IMR-90 (cell line): ENCODE results near the gene BMERB1. TPM values are rescaled to one million over a fixed set of nuclear protein-coding genes. Genes with fewer than 3 reads are reported as not detected.

Source experiments
- ATAC-seq: fragments of 200-7000 bp; cut with Tn5 transposase; 2 replicates; pipeline ENCODE4 v1.9.1; 2020; ENCODE audit warnings: low read depth, mild to moderate bottlenecking, moderate library complexity
- BruUV-seq: library from RNA; stranded (reverse); fragments of 400-500 nt; replicated peaks from 2 replicates; lab custom pipeline; 2021; lab: Mats Ljungman, UMichigan
- CTCF ChIA-PET: fragments of 300-600 bp; formaldehyde crosslinking; extraction: SDS; loops from one replicate; lab custom pipeline; 2021; ENCODE audit warnings: antibody characterized with exemption; lab: Yijun Ruan, JAX
- POLR2A ChIA-PET: fragments of 300-600 bp; sonication (Branson Sonifier 250); formaldehyde crosslinking; loops from one replicate; lab custom pipeline; 2022; ENCODE audit warnings: antibody characterized with exemption; ENCODE audit not compliant: unreplicated experiment; lab: Charles Lee
- DNase-seq: peaks from one replicate; pipeline ENCODE4 v3.0.0; 2013
- H2AFZ ChIP-seq: replicated peaks from 2 replicates; pipeline ENCODE3; 2013; ENCODE audit warnings: low read length, mild to moderate bottlenecking; ENCODE audit not compliant: poor library complexity
- H2AK5ac ChIP-seq: 2 replicates; pipeline ENCODE4 v1.6.1; 2013; ENCODE audit warnings: low read depth, low read length, inconsistent platforms
- H2AK9ac ChIP-seq: replicated peaks from 2 replicates; pipeline ENCODE3; 2013; ENCODE audit warnings: mild to moderate bottlenecking, low read depth, low read length, moderate library complexity; ENCODE audit not compliant: poor library complexity
- H2BK120ac ChIP-seq: 2 replicates; pipeline ENCODE4 v1.6.1; 2013; ENCODE audit warnings: low read depth, low read length, inconsistent platforms
- H2BK15ac ChIP-seq: 3 replicates; pipeline ENCODE4 v1.6.1; 2013; ENCODE audit warnings: low read depth, low read length, inconsistent platforms
- H2BK20ac ChIP-seq: 2 replicates; pipeline ENCODE4 v1.6.1; 2013; ENCODE audit warnings: low read depth, mild to moderate bottlenecking, inconsistent platforms, low read length, moderate library complexity
- H2BK5ac ChIP-seq: 2 replicates; pipeline ENCODE4 v1.6.1; 2013; ENCODE audit warnings: mild to moderate bottlenecking, low read depth, low read length, inconsistent platforms; ENCODE audit not compliant: poor library complexity, severe bottlenecking
- H3K14ac ChIP-seq: replicated peaks from 2 replicates; pipeline ENCODE4 v1.6.1; 2013; ENCODE audit warnings: low read depth, low read length, inconsistent platforms
- H3K18ac ChIP-seq: 2 replicates; pipeline ENCODE4 v1.6.1; 2013; ENCODE audit warnings: low read depth, low read length, control low read depth
- H3K23ac ChIP-seq: 2 replicates; pipeline ENCODE4 v1.6.1; 2013; ENCODE audit warnings: low read depth, low read length, inconsistent platforms
- H3K27ac ChIP-seq: 2 replicates; pipeline ENCODE4 v1.5.1; 2013; ENCODE audit warnings: mild to moderate bottlenecking, control low read depth, low read length; ENCODE audit not compliant: insufficient read depth
- H3K27me3 ChIP-seq: 2 replicates; pipeline ENCODE4 v1.6.1; 2013; ENCODE audit warnings: low read length; ENCODE audit not compliant: control insufficient read depth, insufficient read depth
- H3K36me3 ChIP-seq: 2 replicates; pipeline ENCODE4 v1.6.1; 2013; ENCODE audit warnings: low read length, mixed read lengths; ENCODE audit not compliant: control insufficient read depth, insufficient read depth
- H3K4ac ChIP-seq: 2 replicates; pipeline ENCODE4 v1.6.1; 2013; ENCODE audit warnings: low read depth, low read length, inconsistent platforms
- H3K4me1 ChIP-seq: 2 replicates; pipeline ENCODE4 v1.6.1; 2013; ENCODE audit warnings: low read length, mixed read lengths; ENCODE audit not compliant: control insufficient read depth, insufficient read depth
- H3K4me2 ChIP-seq: 2 replicates; pipeline ENCODE4 v1.6.1; 2013; ENCODE audit warnings: low read depth, mild to moderate bottlenecking, control low read depth, low read length, moderate library complexity
- H3K4me3 ChIP-seq: 2 replicates; pipeline ENCODE4 v1.5.1; 2013; ENCODE audit warnings: low read depth, mild to moderate bottlenecking, control low read depth, low read length, moderate library complexity; ENCODE audit not compliant: insufficient read depth
- H3K56ac ChIP-seq: 2 replicates; pipeline ENCODE4 v1.6.1; 2013; ENCODE audit warnings: low read length, inconsistent platforms; ENCODE audit not compliant: insufficient read depth; ENCODE audit errors: extremely low read depth
- H3K79me1 ChIP-seq, 2 experiments: 2 replicates each; pipeline ENCODE4 v1.6.1; 2013; ENCODE audit warnings: low read length in 2 of 2, inconsistent platforms in 1 of 2, low read depth in 1 of 2
- H3K9ac ChIP-seq: 2 replicates; pipeline ENCODE4 v1.6.1; 2013; ENCODE audit warnings: low read depth, low read length, control low read depth
- H3K9me1 ChIP-seq: 2 replicates; pipeline ENCODE4 v1.6.1; 2013; ENCODE audit warnings: low read length, inconsistent platforms; ENCODE audit not compliant: insufficient read depth
- H3K9me3 ChIP-seq: 2 replicates; pipeline ENCODE4 v1.6.1; 2013; ENCODE audit warnings: low read length; ENCODE audit not compliant: control insufficient read depth, insufficient read depth
- H4K20me1 ChIP-seq: 2 replicates; pipeline ENCODE4 v1.6.1; 2013; ENCODE audit warnings: low read length, inconsistent platforms; ENCODE audit not compliant: insufficient read depth
- H4K5ac ChIP-seq: 2 replicates; pipeline ENCODE4 v1.6.1; 2013; ENCODE audit warnings: mild to moderate bottlenecking, low read depth, low read length, control low read depth
- H4K8ac ChIP-seq, 2 experiments: 2 replicates each; pipeline ENCODE4 v1.6.1; 2013; ENCODE audit warnings: low read depth in 2 of 2, low read length in 2 of 2, control low read depth in 1 of 2, inconsistent platforms in 1 of 2
- H4K91ac ChIP-seq: 2 replicates; pipeline ENCODE4 v1.6.1; 2013; ENCODE audit warnings: low read depth, low read length, inconsistent platforms; ENCODE audit not compliant: insufficient read depth
- CEBPB ChIP-seq: IDR thresholded peaks from 2 replicates; pipeline ENCODE4 v1.6.1; 2012; ENCODE audit warnings: low read depth, low read length, improper control_type of control experiment
- WGBS, 2 experiments: methylation state at CpG; one replicate each; pipeline versions ENCODE4 v1.1.5 to v1.1.7; 2013; ENCODE audit warnings: missing lambda C conversion rate in 2 of 2; ENCODE audit not compliant: insufficient read length in 1 of 2; ENCODE audit errors: extremely low coverage in 2 of 2; 5-methylcytosine and 5-hydroxymethylcytosine counted together
- dilution Hi-C: fragments of 300-500 bp; cut with HindIII; formaldehyde crosslinking; loops from one replicate; pipeline ENCODE4 v1.14.3; 2018; ENCODE audit warnings: low sequenced_read_pairs; ENCODE audit not compliant: unreplicated experiment
- in situ Hi-C: fragments of 300-500 bp; cut with MboI; formaldehyde crosslinking; loops from 3 replicates; pipeline ENCODE4 v1.14.3; 2019; ENCODE audit warnings: low sequenced_read_pairs, inconsistent platforms, mixed read lengths
- intact Hi-C: fragments of 100-400 bp; cut with micrococcal nuclease; formaldehyde crosslinking; loops from 2 replicates; pipeline ENCODE4 v1.10.0; 2022
- polyA plus RNA-seq, 3 experiments: library from polyadenylated mRNA; depleted of rRNA; stranded (reverse); fragments of >200 nt; gene quantifications; 2 replicates each; pipeline ENCODE4 v1.2.3, GENCODE V29; 2012; ENCODE audit warnings: low replicate concordance in 1 of 3
- total RNA-seq: library from RNA; depleted of rRNA; stranded (reverse); fragments of >200 nt; gene quantifications from 2 replicates; pipeline ENCODE4 v1.2.3, GENCODE V29; 2012
- TF ChIP-seq, protein P1 (sequence below): fragments of 150-350 bp; IDR thresholded peaks from 2 replicates; pipeline ENCODE4 v1.6.1; 2016; ENCODE audit warnings: low read depth, mild to moderate bottlenecking, low read length, moderate library complexity, borderline replicate concordance

Gene BMERB1
- total and polyA plus RNA-seq, 2 of the 4 experiments (the other 2 are of a cell fraction): 22.6 to 32.9 TPM

DNA sequence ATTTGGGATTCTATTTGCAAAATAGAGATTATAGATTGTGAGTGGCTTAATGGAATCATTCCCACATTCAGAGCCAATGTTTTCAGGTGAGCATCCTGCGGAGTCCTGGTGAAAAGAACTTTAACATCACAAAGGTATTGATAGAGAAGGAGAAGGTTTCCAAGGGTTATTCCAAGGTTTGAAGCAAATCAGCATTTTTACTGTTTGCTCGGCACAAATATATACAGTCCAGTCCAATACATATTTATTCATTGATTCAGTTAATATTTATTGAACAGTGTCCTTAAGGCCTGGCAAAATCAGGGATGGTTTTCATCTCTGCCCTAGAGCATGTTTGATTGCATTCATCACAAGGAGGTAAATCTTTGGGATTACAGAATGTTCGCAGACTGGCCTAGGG lies 32.4 kb upstream of the BMERB1 start:
- no peak overlapping the region for H2BK120ac ChIP-seq
- H4K8ac ChIP-seq: no peak overlapping the region
- H3K23ac ChIP-seq: no peak overlapping the region
- H2AK9ac ChIP-seq: no peak overlapping the region
- ATAC-seq (no peak), DNase-seq (no peak)
- CTCF ChIA-PET: no interaction called here
- H3K4me2 ChIP-seq: no peak overlapping the region
- H3K9me1 ChIP-seq: no peaks in the 10 kb centered on the region
- no peak overlapping the region for H3K27ac ChIP-seq
- in situ Hi-C loops (no loop called here), dilution Hi-C loops (no loop called here), intact Hi-C loops (no loop called here)
- H3K4ac ChIP-seq: no peak overlapping the region
- no peak overlapping the region for H2AFZ ChIP-seq
- H2BK5ac ChIP-seq: no peak overlapping the region
- H3K14ac ChIP-seq: no peak overlapping the region
- WGBS, 2 experiments: 100% methylated on average over 1 of the region's 3 CpGs; no CpG with 5 or more reads in 1 of the 2 experiments
- H4K20me1 ChIP-seq: no peaks in the 10 kb centered on the region
- peaks cover 9% of the 10 kb centered on the region for H3K27me3 ChIP-seq
- no peak overlapping the region for H2BK20ac ChIP-seq
- H3K36me3 ChIP-seq: no peaks in the 10 kb centered on the region
- H3K56ac ChIP-seq: no peak overlapping the region
- no peak overlapping the region for H3K9ac ChIP-seq
- no TSS peak for BruUV-seq
- no peak overlapping the region for H3K18ac ChIP-seq
- no peak overlapping the region for H4K5ac ChIP-seq
- no peak overlapping the region for H2AK5ac ChIP-seq
- no peaks in the 10 kb centered on the region for H3K9me3 ChIP-seq
- TF ChIP-seq CEBPB: no peak
- TF ChIP-seq, protein P1, sequence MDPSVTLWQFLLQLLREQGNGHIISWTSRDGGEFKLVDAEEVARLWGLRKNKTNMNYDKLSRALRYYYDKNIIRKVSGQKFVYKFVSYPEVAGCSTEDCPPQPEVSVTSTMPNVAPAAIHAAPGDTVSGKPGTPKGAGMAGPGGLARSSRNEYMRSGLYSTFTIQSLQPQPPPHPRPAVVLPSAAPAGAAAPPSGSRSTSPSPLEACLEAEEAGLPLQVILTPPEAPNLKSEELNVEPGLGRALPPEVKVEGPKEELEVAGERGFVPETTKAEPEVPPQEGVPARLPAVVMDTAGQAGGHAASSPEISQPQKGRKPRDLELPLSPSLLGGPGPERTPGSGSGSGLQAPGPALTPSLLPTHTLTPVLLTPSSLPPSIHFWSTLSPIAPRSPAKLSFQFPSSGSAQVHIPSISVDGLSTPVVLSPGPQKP: no peak
- no peak overlapping the region for H3K4me3 ChIP-seq
- H4K91ac ChIP-seq: no peak overlapping the region
- H3K79me1 ChIP-seq: no peaks in the 10 kb centered on the region
- POLR2A ChIA-PET: no interaction called here
- no peak overlapping the region for H2BK15ac ChIP-seq
- no peaks in the 10 kb centered on the region for H3K4me1 ChIP-seq
